ENCODE results near the gene ARL15.
A peak's percentile ranks its signal among the peaks of the same experiment; 100 is the strongest.
"Not testable (repeated sequence)": the region's sequence is repeated elsewhere in the genome, so short reads cannot be mapped to it uniquely, and the experiment has no call there.

The ARL15 gene

GRCh38 chr5:53871050-53871449 is 439.3 kb downstream of the ARL15 start:
- peak; percentile 40 for DNase-seq (ENCODE audit: low read depth)
- peak; percentile 30 for TF ChIP-seq CTCF (IDR thresholded peaks at IDR 0.05; ENCODE audit: low read length, missing control alignments)
- H3K4me3 ChIP-seq (replicated peaks; ENCODE audit: low read depth, low read length): no peak overlapping the region

- DNase-seq (ENCODE audit: low read depth): no peak
- no peak overlapping the region for H3K4me3 ChIP-seq (replicated peaks; ENCODE audit: low read depth, low read length)
These were observed 451.5 kb downstream of the ARL15 start for GRCh38 chr5:53858700-53859456.

GRCh38 chr5:53856506-53856905 is 453.9 kb downstream of the ARL15 start:
- DNase-seq (ENCODE audit: low read depth): no peak
- TF ChIP-seq CTCF (IDR thresholded peaks at IDR 0.05; ENCODE audit: low read length, missing control alignments): no peak
- no peak overlapping the region for H3K4me3 ChIP-seq (replicated peaks; ENCODE audit: low read depth, low read length)

More at GRCh38 chr5:53858700-53859456, 451.5 kb downstream of the ARL15 start:
- no peak for TF ChIP-seq CTCF (IDR thresholded peaks at IDR 0.05; ENCODE audit: low read length, missing control alignments)

- H3K4me3 ChIP-seq (replicated peaks; ENCODE audit: low read depth, low read length); DNase-seq (ENCODE audit: low read depth): not testable (repeated sequence)
These were observed 473.4 kb downstream of the ARL15 start for GRCh38 chr5:53836851-53837430.

GRCh38 chr5:53834500-53834899 is 475.9 kb downstream of the ARL15 start:
- no peak for TF ChIP-seq CTCF (IDR thresholded peaks at IDR 0.05; ENCODE audit: low read length, missing control alignments)
- no peak for DNase-seq (ENCODE audit: low read depth)
- no peak overlapping the region for H3K4me3 ChIP-seq (replicated peaks; ENCODE audit: low read depth, low read length)

Data from fibroblast of pulmonary artery (primary cell).